HS-5 (cell line): Measurements from ENCODE around the gene PDIA6.
"Not testable (repeated sequence)": the region's sequence is repeated elsewhere in the genome, so short reads cannot be mapped to it uniquely, and the experiment has no call there.

ENCODE experiments used
- DNase-seq: peaks from one replicate; pipeline ENCODE4 v3.0.0-alpha.2; 2012; ENCODE audit warnings: low read depth

Gene PDIA6

DNA sequence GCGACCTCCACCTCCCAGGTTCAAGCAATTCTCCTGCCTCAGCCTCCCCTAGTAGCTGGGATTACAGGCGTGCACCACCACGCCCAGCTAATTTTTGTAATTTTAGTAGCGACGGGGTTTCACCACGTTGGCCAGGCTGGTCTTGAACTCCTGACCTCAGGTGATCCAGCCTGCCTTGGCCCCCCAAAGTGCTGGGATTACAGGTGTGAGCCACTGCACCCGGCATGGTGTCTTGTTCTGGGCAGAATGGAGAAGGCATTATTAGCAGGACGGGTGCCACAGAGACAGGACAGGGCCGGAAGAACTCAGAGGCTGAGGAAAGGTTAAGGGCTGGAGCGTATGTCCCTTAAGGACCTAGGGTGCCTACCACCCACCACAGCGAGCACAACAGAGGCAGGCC, 31.8 kb downstream of the PDIA6 start:
- DNase-seq = not testable (repeated sequence)

DNA sequence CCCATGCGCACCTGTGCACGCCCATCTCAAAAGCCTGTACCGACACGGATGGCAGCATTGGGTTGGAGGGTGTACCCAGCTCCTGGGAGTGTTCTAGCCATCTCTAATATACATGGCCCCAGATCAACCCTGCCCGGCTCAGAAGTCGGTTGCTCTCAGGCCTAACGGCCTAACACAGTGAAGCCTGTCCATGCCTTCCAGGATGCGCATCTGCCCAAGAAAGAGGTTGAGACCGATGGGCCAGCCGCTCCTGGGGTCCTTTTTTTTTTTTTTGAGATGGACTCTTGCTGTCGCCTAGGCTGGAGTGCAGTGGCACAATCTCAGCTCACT, 32.1 kb downstream of the PDIA6 start:
- DNase-seq = no peak

DNA sequence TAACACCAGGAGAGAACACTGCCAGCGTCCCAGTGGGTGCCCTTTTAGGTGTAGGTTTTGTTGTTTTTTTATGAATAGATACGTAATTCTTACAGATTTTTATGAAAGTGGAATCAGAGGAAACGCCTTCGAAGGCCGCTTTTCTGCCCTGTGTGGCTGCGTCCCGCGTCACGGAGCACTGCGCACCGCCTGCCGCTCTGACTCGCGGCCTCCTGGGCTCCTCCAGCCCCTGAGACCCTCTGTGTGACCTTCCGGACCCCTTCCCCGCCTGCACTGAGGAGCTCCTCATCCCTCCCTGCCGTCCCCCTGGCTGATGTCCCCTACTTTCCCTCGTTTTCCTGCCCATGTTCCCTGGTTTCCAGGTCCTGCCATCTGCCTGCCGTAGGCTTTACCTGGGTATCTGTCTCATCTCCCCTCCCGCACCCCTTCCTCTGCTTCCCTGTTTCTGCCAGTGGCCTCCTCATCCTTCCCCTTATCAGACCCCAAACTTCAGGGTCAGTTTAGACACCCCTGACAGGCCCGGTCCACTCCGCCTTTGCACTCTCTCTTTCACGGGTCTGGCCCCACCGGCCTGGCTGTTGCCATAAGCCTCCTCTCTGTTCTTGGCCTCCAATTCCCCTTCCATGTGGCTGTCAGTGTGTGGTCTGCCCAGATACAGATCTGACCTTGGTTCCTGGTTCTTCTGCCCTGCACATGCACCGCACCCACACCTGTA, 32.7 kb downstream of the PDIA6 start:
- DNase-seq = no peak

- no peak for DNase-seq
These were observed 33.9 kb downstream of the PDIA6 start for GRCh38 chr2:10778724-10779115.

GRCh38 chr2:10777842-10778723, 34.5 kb downstream of the PDIA6 start:
- DNase-seq = no peak

DNA sequence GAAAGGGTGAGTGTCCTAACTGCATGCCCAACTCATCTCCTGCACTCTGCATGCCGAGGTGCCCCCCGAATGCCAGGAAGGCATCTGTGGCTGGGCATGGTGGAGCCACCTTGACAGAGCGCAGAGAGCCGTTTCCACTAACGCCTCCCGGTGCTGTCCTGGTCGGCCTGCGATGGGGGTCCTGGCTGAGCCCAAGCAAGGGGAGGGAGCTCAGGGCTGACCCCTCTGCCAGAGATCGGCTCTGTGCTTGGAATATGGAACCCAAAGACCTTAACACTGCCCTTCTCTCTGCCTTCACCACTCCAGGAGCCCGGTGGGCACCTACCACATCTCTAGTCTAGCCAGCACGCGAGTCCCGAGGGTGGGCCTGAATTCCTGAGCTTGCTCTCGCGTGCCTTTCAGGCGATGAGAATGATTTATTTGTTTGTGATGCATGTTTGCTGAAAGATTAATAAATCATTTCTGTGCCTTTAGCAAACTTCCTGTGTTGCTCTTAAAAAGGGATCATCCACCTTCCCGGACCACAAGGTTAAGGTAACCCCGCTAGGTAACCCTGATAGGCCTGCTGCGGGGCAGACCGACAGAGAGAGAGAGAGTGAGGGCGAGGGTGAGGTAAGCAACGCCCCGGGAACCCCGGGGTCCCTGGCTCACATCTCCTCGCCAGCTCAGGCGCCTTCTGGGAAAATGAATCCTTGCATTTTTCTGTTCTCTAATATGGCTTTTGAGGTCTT, 35.3 kb downstream of the PDIA6 start:
- DNase-seq = no peak

- no peak for DNase-seq
These were observed 36.2 kb downstream of the PDIA6 start for GRCh38 chr2:10776231-10776977.

DNA sequence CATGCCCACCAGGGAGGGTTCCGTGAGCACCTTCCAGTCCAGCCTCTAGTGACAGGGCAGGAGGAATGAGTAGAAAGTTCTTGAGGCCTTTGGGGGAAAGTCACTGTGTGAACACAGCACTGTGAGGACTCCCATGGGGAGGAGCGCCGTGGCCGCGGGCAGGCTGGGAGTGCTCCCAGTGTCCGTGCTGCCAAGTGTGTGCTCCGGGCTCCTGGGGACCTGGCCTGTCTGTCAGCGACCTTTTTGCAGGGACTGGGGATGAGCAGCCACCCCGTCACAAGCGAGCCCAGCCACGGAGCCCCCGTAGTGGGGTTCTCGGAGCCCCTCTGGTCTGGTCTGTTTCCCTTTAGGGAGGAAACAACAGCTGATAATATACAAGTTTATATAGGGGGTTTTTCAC, 36.8 kb downstream of the PDIA6 start:
- no peak for DNase-seq

GRCh38 chr2:10775021-10775780, 37.4 kb downstream of the PDIA6 start:
- DNase-seq = no peak

DNA sequence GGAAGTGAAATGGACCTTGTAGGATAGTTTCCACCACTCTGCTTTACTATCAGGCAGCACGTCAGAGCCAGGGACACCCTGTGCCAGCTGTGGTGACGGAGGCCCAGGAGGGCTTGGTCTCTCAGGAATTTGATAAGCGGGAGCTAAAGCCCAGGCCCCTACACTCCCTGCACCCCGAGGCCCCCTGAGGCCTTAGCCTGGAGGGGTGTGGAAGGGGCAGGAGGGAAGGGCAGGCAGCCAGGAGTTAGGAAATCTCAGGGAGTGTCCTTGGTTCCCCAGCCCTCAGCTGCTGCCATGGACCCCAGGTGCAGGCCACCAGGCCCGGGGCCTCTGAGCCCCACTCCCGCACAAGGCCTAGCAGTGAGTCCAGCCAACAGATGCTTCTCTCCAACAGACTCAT, 38.2 kb downstream of the PDIA6 start:
- DNase-seq = no peak

DNA sequence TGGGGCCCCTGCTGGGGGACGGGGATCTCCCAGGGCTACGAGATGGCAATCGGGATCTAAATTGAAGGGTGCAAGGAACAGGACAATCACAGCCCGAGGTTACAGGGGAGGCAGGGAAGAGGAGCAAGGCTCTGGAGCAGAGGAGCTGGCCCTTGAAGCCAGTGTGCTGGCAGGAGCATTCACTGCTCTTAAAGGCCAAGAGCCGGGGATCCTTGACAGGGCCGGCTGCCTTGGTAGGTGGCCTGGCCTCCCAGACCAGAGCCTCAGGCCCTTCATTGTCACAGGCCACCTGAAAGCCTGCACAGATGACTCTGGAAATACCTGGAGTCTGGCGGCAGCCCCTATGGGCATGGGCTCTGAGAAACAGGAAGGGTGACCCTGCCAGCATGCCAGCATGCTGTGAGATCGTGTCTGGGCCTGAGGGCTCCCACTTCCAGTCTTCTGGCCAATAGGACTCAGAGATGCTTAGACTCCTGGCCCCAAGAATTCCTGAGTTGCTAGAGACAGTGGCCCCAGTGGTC, 38.7 kb downstream of the PDIA6 start:
- no peak for DNase-seq

DNA sequence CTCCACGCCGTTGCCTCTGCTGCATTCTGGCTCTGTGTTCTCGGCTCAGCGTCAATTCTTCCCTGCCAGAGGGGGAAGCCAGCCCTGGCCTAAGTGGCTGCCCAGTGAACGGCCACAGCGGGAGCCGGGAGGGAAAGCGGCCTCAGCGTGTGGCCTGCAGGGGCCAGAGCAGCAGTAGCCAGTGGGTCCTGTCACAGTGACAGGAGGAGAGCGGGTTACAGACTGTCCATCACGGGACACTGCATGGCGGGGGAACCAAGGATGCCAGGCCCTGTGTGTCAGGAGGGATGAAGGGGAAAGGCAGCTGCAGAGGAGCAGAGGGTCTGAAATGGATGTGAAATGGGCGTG, 39.7 kb downstream of the PDIA6 start:
- no peak for DNase-seq

GRCh38 chr2:10772201-10772867, 40.3 kb downstream of the PDIA6 start:
- no peak for DNase-seq

- DNase-seq = no peak
These were observed 40.8 kb downstream of the PDIA6 start for GRCh38 chr2:10771786-10772185.

DNA sequence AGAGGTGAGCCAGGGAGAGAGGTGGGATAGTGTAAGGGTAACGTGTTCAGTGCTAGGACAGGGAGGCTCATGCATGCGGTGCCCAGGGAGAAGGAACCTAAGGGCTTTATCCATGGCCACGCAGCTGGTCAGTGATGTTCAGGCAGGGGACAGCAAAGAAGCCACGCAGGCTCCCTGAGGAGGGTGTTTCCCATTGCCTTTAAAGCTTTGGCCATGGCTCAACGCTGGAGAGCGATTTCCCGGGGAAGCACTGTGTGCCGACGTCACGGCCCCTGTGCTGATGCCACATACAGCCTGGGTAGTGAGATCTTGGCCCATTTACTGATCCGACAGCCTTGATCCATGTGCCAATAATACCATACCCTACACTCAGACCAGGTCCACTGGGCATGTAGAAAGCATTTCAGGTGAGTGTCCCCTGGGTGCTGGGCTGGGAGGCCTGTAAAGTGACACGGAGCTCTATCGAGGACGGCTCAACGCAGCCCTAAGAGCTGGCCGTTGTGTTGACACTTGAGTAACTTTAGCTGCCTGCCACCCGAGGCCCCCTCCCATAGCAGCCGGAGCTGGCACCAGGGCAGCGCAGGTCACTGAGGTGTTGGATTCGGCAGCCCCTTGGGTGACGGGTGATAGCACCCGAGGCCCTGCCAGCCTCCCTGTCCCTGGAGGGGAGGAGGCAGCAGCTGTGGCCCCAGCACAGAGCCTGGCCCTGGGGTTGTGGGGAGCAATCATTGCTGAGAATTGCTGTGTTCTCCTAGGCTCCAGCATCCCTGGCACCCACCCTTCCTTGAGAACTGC, 41.4 kb downstream of the PDIA6 start:
- no peak for DNase-seq

DNA sequence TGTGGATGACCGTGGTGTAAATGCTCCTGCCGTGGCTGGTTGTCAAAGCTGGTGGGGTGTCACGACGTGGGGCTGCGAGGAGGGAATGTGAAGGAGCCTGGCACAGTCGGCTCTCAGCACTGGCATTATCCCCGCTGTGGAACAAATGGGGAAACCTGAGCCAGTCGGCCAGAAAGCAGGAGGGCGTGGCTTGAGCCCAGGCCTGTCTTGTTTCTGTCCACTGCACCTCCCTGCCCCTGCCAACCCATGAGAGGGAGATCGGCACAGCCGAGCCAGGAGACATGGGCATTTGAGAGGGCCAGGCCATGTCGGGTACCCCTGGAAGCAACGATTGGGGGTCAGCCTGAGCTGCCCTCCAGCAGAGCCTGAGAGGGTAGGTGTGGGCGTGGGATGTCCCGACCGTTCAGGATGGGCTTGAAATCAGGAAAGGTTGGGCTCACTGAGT, 44.5 kb downstream of the PDIA6 start:
- DNase-seq = no peak

DNA sequence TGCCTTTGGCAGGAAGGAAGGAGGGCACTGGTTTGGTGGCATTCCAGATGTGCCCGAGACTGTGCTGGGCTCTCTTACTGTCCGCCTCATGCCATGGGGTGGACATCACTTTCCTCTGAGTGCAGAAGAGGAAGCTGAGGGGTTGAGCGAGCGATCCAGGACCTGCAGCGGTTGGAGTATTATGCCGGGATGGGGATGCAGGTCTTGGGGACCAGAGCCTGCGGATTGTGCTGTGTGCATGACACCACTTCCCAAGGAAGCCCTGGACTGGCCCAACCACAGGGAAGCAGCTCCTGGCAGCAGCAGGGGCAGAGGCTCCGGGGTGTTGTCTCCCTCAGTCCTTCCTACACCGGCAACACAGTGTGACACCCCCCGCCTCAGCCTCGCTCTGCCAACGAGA, 46.7 kb downstream of the PDIA6 start:
- no peak for DNase-seq

DNA sequence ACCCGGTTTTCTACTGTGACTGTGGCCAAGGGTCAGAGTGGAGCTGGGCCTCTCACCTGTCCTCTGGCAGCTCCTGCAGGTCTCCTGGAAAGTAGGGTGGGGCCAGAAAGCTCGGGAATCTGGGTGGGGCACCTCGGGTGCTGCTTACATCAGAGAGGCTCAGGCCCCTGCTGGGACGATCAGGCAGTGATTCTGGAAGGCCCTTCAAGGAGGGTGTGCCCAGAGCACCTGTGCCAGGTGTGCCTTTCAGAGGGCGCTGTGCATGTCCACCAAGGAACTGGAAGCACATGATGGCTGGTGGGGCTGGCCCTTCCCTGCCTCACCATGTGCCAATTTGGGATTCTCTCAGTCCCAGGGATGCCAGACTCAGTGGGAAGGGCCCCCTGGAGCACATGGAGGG, 47.1 kb downstream of the PDIA6 start:
- no peak for DNase-seq

DNA sequence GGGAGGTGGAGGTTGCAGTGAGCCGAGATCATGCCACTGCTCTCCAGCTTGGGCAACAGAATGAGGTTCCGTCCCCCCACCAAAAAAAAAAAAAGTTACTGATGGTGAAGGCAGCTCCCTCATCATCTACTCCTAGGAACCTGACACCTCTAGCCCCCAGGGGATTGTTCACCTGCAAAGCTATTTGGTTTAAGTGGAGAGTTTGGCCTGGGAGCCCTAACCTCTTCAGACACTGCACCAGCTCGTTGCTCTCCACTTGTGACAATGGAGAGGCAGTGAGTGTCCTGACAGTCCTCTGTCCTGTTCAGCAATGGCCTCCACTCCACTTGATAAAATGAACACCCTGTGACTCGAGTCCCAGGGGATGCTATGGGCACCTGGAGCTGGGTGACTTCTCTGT, 47.7 kb downstream of the PDIA6 start:
- DNase-seq = no peak
